H9 (cell line): ENCODE results near the gene RNF214. TPM values are rescaled to one million over a fixed set of nuclear protein-coding genes. Genes with fewer than 3 reads are reported as not detected.

Experiments used
- DNase-seq: peaks from one replicate; pipeline ENCODE4 v3.0.0-alpha.2; 2017
- H2AFZ ChIP-seq: one replicate; pipeline ENCODE4 v1.6.1; 2013; ENCODE audit warnings: mild to moderate bottlenecking, low read length, control low read depth, moderate library complexity
- H2AK5ac ChIP-seq: 2 replicates; pipeline ENCODE4 v1.6.1; 2013; ENCODE audit warnings: low read length, control low read depth, mixed read lengths; ENCODE audit not compliant: insufficient read length
- H2BK120ac ChIP-seq: one replicate; pipeline ENCODE4 v1.6.1; 2013; ENCODE audit warnings: low read depth, mild to moderate bottlenecking, low read length, control low read depth, inconsistent platforms; ENCODE audit not compliant: poor library complexity, severe bottlenecking
- H2BK12ac ChIP-seq: 2 replicates; pipeline ENCODE4 v1.6.1; 2013; ENCODE audit warnings: low read length, control low read depth, mixed read lengths, low read depth; ENCODE audit not compliant: insufficient read length
- H2BK15ac ChIP-seq: 2 replicates; pipeline ENCODE4 v1.6.1; 2013; ENCODE audit warnings: low read depth, low read length, control low read depth
- H2BK20ac ChIP-seq: one replicate; pipeline ENCODE4 v1.6.1; 2013; ENCODE audit warnings: low read depth, mild to moderate bottlenecking, low read length, control low read depth, inconsistent platforms; ENCODE audit not compliant: poor library complexity, severe bottlenecking
- H2BK5ac ChIP-seq: 2 replicates; pipeline ENCODE4 v1.6.1; 2013; ENCODE audit warnings: low read length, control low read depth, mixed read lengths; ENCODE audit not compliant: insufficient read length
- H3K14ac ChIP-seq: 2 replicates; pipeline ENCODE4 v1.6.1; 2013; ENCODE audit warnings: low read length, control low read depth; ENCODE audit not compliant: insufficient read depth
- H3K18ac ChIP-seq: 2 replicates; pipeline ENCODE4 v1.6.1; 2013; ENCODE audit warnings: low read depth, mild to moderate bottlenecking, mixed read lengths, low read length, control low read depth; ENCODE audit not compliant: insufficient read length
- H3K23ac ChIP-seq: 2 replicates; pipeline ENCODE4 v1.6.1; 2013; ENCODE audit warnings: low read length, control low read depth, mixed read lengths, low read depth; ENCODE audit not compliant: insufficient read length
- H3K23me2 ChIP-seq: 2 replicates; pipeline ENCODE4 v1.6.1; 2013; ENCODE audit warnings: low read depth, mild to moderate bottlenecking, mixed read lengths, low read length, control low read depth; ENCODE audit not compliant: insufficient read length, poor library complexity, severe bottlenecking
- H3K27ac ChIP-seq: 2 replicates; pipeline ENCODE4 v1.5.1; 2013; ENCODE audit warnings: low read length, control low read depth, mixed read lengths, low read depth; ENCODE audit not compliant: insufficient read length
- H3K27me3 ChIP-seq: 2 replicates; pipeline ENCODE4 v1.6.1; 2013; ENCODE audit warnings: low read length, control low read depth, inconsistent platforms; ENCODE audit not compliant: insufficient read depth
- H3K4ac ChIP-seq: 2 replicates; pipeline ENCODE4 v1.6.1; 2013; ENCODE audit warnings: low read depth, mild to moderate bottlenecking, control low read depth, inconsistent platforms, low read length, moderate library complexity
- H3K4me1 ChIP-seq: 2 replicates; pipeline ENCODE4 v1.6.1; 2013; ENCODE audit warnings: low read length, control low read depth, inconsistent platforms; ENCODE audit not compliant: insufficient read depth
- H3K4me2 ChIP-seq: 2 replicates; pipeline ENCODE4 v1.6.1; 2013; ENCODE audit warnings: low read length, control low read depth, mixed read lengths; ENCODE audit not compliant: insufficient read length, insufficient read depth
- H3K56ac ChIP-seq: 2 replicates; pipeline ENCODE4 v1.6.1; 2013; ENCODE audit warnings: low read depth, mild to moderate bottlenecking, mixed read lengths, low read length, control low read depth; ENCODE audit not compliant: insufficient read length
- H3K79me1 ChIP-seq: 2 replicates; pipeline ENCODE4 v1.6.1; 2013; ENCODE audit warnings: low read depth, mild to moderate bottlenecking, moderate library complexity, low read length, control low read depth, inconsistent platforms; ENCODE audit not compliant: insufficient read depth, poor library complexity, severe bottlenecking
- H3K79me2 ChIP-seq: 2 replicates; pipeline ENCODE4 v1.6.1; 2013; ENCODE audit warnings: low read length, control low read depth, inconsistent platforms; ENCODE audit not compliant: insufficient read depth
- H3K9ac ChIP-seq: 2 replicates; pipeline ENCODE4 v1.6.1; 2013; ENCODE audit warnings: low read length, control low read depth, mixed read lengths; ENCODE audit not compliant: insufficient read length; ENCODE audit errors: extremely low read depth
- H3K9me3 ChIP-seq: one replicate; pipeline ENCODE4 v1.6.1; 2013; ENCODE audit warnings: low read depth, low read length, inconsistent platforms; ENCODE audit not compliant: control insufficient read depth
- H3T11ph ChIP-seq: one replicate; pipeline ENCODE4 v1.6.1; 2013; ENCODE audit warnings: mild to moderate bottlenecking, low read length, control low read depth, inconsistent platforms
- H4K20me1 ChIP-seq: one replicate; pipeline ENCODE4 v1.6.1; 2013; ENCODE audit not compliant: control insufficient read depth, insufficient read length, insufficient read depth
- H4K5ac ChIP-seq: 2 replicates; pipeline ENCODE4 v1.6.1; 2013; ENCODE audit warnings: low read depth, mild to moderate bottlenecking, mixed read lengths, low read length, control low read depth; ENCODE audit not compliant: insufficient read length
- H4K8ac ChIP-seq: replicated peaks from 2 replicates; pipeline ENCODE4 v1.6.1; 2013; ENCODE audit warnings: low read length, control low read depth, mixed read lengths, low read depth; ENCODE audit not compliant: insufficient read length
- H4K91ac ChIP-seq: 2 replicates; pipeline ENCODE4 v1.6.1; 2013; ENCODE audit warnings: low read depth, mild to moderate bottlenecking, moderate library complexity, mixed read lengths, low read length, control low read depth; ENCODE audit not compliant: insufficient read length
- H3K27ac Mint-ChIP-seq, 3 experiments: 2 replicates in 2 of 3; 3 replicates in 1 of 3; pipeline ENCODE4 v1.8.0; 2020 to 2021; ENCODE audit warnings: mixed read lengths in 3 of 3, mild to moderate bottlenecking in 1 of 3, moderate library complexity in 1 of 3
- H3K27me3 Mint-ChIP-seq: 2 replicates; pipeline ENCODE4 v1.8.0; 2021; ENCODE audit warnings: low read depth, mild to moderate bottlenecking, moderate library complexity, mixed read lengths
- H3K36me3 Mint-ChIP-seq, 3 experiments: 2 replicates in 2 of 3; 3 replicates in 1 of 3; pipeline ENCODE4 v1.8.0; 2020 to 2021; ENCODE audit warnings: low read depth in 3 of 3, mixed read lengths in 3 of 3; ENCODE audit not compliant: insufficient read depth in 1 of 3
- H3K4me1 Mint-ChIP-seq, 2 experiments: 2 replicates each; pipeline ENCODE4 v1.8.0; 2020; ENCODE audit warnings: mixed read lengths in 2 of 2
- H3K4me3 Mint-ChIP-seq, 2 experiments: 2 replicates in 1 of 2; 3 replicates in 1 of 2; pipeline ENCODE4 v1.8.0; 2020 to 2021; ENCODE audit warnings: mild to moderate bottlenecking in 2 of 2, mixed read lengths in 2 of 2, moderate library complexity in 1 of 2
- H3K9me3 Mint-ChIP-seq, 2 experiments: 2 replicates in 1 of 2; 3 replicates in 1 of 2; pipeline ENCODE4 v1.8.0; 2020; ENCODE audit warnings: mild to moderate bottlenecking in 2 of 2, mixed read lengths in 2 of 2, moderate library complexity in 1 of 2
- WGBS: extraction: QIAGEN DNeasy Blood & Tissue Kit; methylation state at CpG from one replicate; pipeline ENCODE4 v1.1.7; 2013; ENCODE audit warnings: missing lambda C conversion rate, low lambda C conversion rate, mixed read lengths; ENCODE audit not compliant: insufficient read length; ENCODE audit errors: extremely low coverage; 5-methylcytosine and 5-hydroxymethylcytosine counted together
- total RNA-seq: library from RNA; stranded (reverse); gene quantifications from 2 replicates; pipeline ENCODE4 v1.2.1, GENCODE V29; 2021
- TF ChIP-seq, protein P1 (sequence below): fragments of 200-600 bp; sonication (generic); conservative IDR thresholded peaks from 3 replicates; pipeline ENCODE4 v1.8.0; 2021; ENCODE audit warnings: antibody characterized with exemption, mild to moderate bottlenecking

RNF214 gene
- total RNA-seq, 1 experiment from 2014 or later: 26.0 TPM

DNA sequence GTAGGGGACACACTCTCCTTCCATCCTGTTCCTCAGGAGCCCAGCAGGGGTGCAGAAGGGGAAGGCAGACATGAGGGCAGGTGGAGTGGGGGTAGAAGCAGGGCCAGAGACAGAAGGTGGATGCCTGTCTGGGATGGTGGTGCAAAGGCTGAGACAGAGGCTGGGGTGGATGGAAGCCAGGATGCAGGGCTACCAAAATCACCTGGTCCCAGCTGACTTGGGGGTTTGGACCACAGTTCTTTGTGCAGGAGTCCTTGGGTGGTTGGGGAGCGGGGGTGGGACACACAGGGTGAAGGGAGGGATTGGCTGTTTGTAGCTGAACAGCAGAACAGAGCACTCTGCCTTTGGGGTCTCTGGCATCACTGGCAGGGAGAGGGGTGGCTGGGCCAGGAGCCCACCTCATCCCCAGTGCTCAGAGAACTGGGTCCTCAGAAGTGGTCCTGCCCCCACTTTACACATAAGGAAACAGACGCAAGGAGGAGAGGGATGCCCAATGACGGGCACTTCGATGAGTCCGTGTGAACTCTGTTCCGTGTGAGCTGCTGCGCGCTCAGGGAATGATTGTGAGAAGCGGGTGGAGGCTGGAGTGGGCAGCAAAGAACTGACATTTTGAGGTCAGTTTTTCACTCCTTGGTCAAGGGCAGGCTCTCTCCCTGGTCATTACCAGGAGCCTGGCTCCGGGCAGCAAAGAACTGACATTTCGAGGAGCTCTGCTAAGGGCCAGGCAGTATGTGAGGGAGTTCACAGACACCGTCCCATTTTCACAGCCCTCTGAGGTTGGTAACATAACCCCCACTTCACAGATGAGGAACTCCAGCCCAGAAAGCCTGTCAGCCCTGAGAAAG, 31.4 kb upstream of the RNF214 start:
- DNase-seq: no peak
- Histone ChIP-seq H2BK12ac (no peak overlapping the region), H3K79me2 (peaks cover 3% of the 10 kb centered on the region; the same call in 1 of the 2 replicates), H3K79me1 (no peaks in the 10 kb centered on the region), H4K91ac (no peak overlapping the region), H4K20me1 (no peaks in the 10 kb centered on the region), H2AK5ac (no peak overlapping the region), H2BK15ac (no peak overlapping the region), H4K5ac (no peak overlapping the region), H3K27me3 (no peaks in the 10 kb centered on the region), H3K23me2 (peaks cover 8% of the 10 kb centered on the region), H3K9ac (peak overlapping the region; percentile 15), H2BK20ac (no peak overlapping the region), H3K18ac (peak overlapping the region; percentile 43), H3K4me1 (no peaks in the 10 kb centered on the region), H4K8ac (no peak overlapping the region), H3K9me3 (no peaks in the 10 kb centered on the region), H3K27ac (no peak overlapping the region), H2AFZ (no peak overlapping the region), H3K23ac (no peak overlapping the region), H3K4ac (no peak overlapping the region), H3T11ph (no peak overlapping the region), H2BK5ac (no peak overlapping the region), H3K14ac (peak overlapping the region; percentile 32; the same call in 1 of the 2 replicates), H3K4me2 (peak overlapping the region; percentile 72), H2BK120ac (no peak overlapping the region), H3K56ac (no peak overlapping the region)
- Mint-ChIP-seq H3K4me3 (peak overlapping the region; percentile 60 to 70; a peak in 4 of 5 replicates), H3K27me3 (no peaks in the 10 kb centered on the region), H3K9me3 (peaks cover 0 to 3% of the 10 kb centered on the region in 2 experiments; a peak in 1 of 5 replicates), H3K4me1 (peaks cover 35 to 40% of the 10 kb centered on the region in 2 experiments), H3K36me3 (peaks cover 12 to 35% (median 26%) of the 10 kb centered on the region in 3 experiments; a peak in 6 of 7 replicates), H3K27ac (peak overlapping the region in 1 of 3 experiments; percentile 58; a peak in 3 of 7 replicates)
- TF ChIP-seq, protein P1, sequence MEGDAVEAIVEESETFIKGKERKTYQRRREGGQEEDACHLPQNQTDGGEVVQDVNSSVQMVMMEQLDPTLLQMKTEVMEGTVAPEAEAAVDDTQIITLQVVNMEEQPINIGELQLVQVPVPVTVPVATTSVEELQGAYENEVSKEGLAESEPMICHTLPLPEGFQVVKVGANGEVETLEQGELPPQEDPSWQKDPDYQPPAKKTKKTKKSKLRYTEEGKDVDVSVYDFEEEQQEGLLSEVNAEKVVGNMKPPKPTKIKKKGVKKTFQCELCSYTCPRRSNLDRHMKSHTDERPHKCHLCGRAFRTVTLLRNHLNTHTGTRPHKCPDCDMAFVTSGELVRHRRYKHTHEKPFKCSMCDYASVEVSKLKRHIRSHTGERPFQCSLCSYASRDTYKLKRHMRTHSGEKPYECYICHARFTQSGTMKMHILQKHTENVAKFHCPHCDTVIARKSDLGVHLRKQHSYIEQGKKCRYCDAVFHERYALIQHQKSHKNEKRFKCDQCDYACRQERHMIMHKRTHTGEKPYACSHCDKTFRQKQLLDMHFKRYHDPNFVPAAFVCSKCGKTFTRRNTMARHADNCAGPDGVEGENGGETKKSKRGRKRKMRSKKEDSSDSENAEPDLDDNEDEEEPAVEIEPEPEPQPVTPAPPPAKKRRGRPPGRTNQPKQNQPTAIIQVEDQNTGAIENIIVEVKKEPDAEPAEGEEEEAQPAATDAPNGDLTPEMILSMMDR: no peak
- no CpG with 5 or more reads among the region's 12 CpGs for WGBS
